NOMO-1 treated with dmso at 0.1 percent for 144 hours (cell line): ENCODE data around the gene CCDC61.

Experiments
- DNase-seq: peaks from one replicate; lab custom pipeline; 2025; ENCODE audit not compliant: unreplicated experiment; lab: John Stamatoyannopoulos, UW

The CCDC61 gene

GRCh38 chr19:45994998-45995714, at the start of gene CCDC61:
Gene CCDC61 (plus strand): TSS chr19:45995467. CDS start chr19:46003019, 7,552 bp downstream.
- peak; percentile 98 for DNase-seq

GRCh38 chr19:45947926-45948325, 47.3 kb upstream of the CCDC61 start:
- no peak for DNase-seq

- DNase-seq: no peak
Measured at GRCh38 chr19:45952341-45952685, 43.0 kb upstream of the CCDC61 start.

GRCh38 chr19:45952686-45953505, 42.4 kb upstream of the CCDC61 start:
- no peak for DNase-seq

- no peak for DNase-seq
Measured at GRCh38 chr19:45953676-45954075, 41.6 kb upstream of the CCDC61 start.

GRCh38 chr19:45954156-45954555, 41.1 kb upstream of the CCDC61 start:
- no peak for DNase-seq

- DNase-seq: no peak
Measured at GRCh38 chr19:45955905-45956608, 39.2 kb upstream of the CCDC61 start.

- no peak for DNase-seq
Measured at GRCh38 chr19:45958320-45958719, 36.9 kb upstream of the CCDC61 start.

- no peak for DNase-seq
Measured at GRCh38 chr19:45958769-45959516, 36.3 kb upstream of the CCDC61 start.

- no peak for DNase-seq
Measured at GRCh38 chr19:45959517-45960025, 35.7 kb upstream of the CCDC61 start.

- DNase-seq: no peak
Measured at GRCh38 chr19:45960595-45961235, 34.6 kb upstream of the CCDC61 start.

GRCh38 chr19:45962021-45962420, 33.2 kb upstream of the CCDC61 start:
- no peak for DNase-seq

GRCh38 chr19:45967246-45967645, 28.0 kb upstream of the CCDC61 start:
- DNase-seq: no peak

- no peak for DNase-seq
Measured at GRCh38 chr19:45968626-45969025, 26.6 kb upstream of the CCDC61 start.

GRCh38 chr19:45969676-45970075, 25.6 kb upstream of the CCDC61 start:
- no peak for DNase-seq

- no peak for DNase-seq
Measured at GRCh38 chr19:45971260-45971902, 23.9 kb upstream of the CCDC61 start.

- no peak for DNase-seq
Measured at GRCh38 chr19:45972081-45972946, 23.0 kb upstream of the CCDC61 start.

- DNase-seq: no peak
Measured at GRCh38 chr19:45972947-45973540, 22.2 kb upstream of the CCDC61 start.
